ENCODE measurements around the gene NRXN3.

NRXN3 gene

DNA sequence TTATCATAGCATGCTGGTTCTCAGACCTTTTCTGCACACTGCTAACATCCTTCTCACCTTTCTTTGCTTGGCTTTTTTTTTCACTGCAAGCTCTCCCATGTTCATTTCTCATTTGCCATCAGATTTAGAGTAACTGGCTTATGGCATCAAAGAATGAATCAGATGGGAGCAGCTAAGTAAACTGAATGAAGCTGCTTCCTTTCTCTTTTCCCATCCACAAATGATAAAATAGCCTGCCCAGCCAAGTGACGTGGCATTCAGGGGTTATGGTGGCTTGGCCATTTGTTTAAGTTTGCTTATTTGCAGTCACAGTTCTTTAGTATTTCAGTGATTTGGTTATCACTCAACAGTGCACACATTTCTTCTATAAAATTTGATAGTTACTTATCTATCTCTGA lies 1332.6 kb downstream of the NRXN3 start:
- no peak overlapping the region for H3K4me3 ChIP-seq (ENCODE audit: low read length)
- no peak for DNase-seq (ENCODE audit: low read depth, low spot score)

DNA sequence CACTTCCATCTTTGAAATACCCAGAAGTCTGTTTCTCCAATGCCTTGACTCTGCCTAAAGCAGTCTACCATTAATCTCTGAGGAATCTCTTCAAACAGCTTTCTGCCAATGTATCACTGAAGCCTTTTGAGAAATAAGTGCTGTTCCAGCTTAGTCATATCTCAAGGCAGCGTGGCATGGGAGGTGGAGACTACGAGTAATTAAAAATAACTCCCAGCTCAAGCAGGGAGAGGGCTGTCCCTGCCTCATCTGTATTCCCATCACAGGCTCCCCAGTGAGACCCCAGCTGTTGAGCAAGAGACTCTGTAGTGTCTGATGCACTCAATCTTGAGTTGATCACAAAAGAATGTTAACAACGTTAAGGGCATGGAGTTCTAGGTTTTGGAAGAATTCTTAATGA lies 1340.5 kb downstream of the NRXN3 start:
- H3K4me3 ChIP-seq (ENCODE audit: low read length) = no peak overlapping the region
- DNase-seq (ENCODE audit: low read depth, low spot score) = no peak

DNA sequence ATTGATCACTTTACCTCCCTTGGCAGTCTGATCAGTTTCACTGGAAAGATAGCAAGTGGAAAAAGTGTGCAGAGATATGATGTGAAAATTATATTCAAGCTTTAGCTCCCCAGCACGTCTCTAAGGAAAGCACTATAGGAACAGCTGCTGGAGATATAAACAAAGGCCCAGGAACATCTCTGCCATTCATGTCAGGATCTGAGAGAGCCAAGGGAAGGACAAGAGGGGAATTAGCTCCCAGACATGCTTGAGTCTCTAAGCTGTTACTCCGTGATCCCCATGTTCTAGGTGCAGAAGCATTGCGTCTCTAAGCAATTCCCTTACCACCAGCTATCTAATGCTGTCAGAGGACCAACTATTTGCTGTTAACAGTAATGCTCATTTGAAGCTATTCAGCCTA lies 1341.0 kb downstream of the NRXN3 start:
- no peak for DNase-seq (ENCODE audit: low read depth, low spot score)
- H3K4me3 ChIP-seq (ENCODE audit: low read length) = no peak overlapping the region

DNA sequence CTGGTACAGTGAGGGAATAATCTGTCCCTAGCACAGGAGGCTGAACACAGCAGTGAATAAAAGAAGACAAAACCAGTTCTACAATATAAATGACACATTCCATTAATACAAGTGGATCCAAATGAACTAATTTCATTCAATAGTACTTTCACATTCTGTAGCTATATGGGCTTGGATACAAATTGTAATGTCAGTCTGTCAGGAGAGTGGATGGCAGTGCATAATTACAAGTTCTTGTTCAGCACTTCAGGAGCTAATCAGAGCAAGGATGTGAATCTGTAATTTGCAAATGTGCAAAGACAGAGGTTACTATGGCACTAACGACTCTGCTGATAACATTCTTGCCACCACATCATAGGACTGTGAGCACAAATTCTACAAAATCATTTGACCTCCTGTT lies 1343.3 kb downstream of the NRXN3 start:
- H3K4me3 ChIP-seq (ENCODE audit: low read length) = no peak overlapping the region
- no peak for DNase-seq (ENCODE audit: low read depth, low spot score)

DNA sequence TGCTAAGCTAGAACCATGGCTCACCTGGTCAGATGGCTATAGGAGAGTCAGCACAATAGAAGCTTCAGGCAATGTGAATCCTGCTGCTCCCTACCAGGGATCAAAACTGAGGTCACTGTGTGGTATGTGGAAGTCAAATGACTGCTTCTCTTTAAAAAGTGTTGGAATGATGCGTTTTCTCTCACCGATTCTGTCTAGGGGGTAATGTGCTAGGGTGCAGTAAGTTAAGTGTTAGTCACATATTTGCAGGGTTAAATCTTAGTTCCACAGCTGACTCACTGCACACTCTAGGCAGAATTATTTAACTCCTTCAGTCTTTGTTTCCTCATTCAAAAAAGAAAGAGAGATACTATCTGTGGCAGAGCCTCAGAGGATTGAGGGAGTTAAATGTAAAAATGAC lies 1344.5 kb downstream of the NRXN3 start:
- no peak for DNase-seq (ENCODE audit: low read depth, low spot score)
- H3K4me3 ChIP-seq (ENCODE audit: low read length) = no peak overlapping the region

DNA sequence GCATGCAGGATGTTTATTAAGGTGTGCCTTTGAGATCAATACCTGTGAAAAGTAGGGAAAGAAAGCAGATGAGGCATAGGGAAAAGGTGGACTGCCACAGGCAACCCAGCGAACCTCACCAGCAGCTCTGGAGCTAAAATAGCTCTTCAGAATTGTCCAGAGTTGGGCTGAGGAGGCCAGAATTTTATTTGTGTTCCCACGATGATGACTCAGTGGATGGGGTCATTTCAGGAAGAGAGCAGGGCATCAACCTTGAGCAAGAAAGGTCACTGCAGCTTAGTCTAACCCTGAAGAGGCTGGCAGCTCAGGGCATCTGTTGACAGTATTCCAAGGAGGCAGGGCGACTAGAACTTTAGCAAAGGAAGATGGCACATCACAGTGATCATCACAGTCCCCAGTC lies 1345.0 kb downstream of the NRXN3 start:
- DNase-seq (ENCODE audit: low read depth, low spot score) = no peak
- H3K4me3 ChIP-seq (ENCODE audit: low read length) = no peak overlapping the region

DNA sequence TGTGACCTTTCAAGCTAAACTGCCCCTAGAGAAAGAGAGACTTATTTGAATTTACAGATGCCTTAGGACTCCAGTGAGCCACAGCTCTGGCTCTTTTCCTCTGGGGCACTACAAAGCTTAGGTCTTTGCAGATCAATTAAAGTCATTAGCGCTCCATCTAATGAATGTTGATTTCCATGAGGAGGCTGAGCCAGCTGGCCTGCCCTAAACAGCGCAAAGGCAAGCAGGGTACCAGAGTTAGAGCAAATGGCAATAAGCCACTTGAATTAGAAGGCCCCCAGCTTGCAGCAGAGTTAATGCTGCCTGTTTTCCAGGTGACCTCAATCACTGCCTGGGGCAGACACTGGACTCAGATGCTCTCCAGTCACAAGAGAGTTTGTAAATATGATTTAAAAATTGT lies 1345.8 kb downstream of the NRXN3 start:
- DNase-seq (ENCODE audit: low read depth, low spot score) = no peak
- no peak overlapping the region for H3K4me3 ChIP-seq (ENCODE audit: low read length)

DNA sequence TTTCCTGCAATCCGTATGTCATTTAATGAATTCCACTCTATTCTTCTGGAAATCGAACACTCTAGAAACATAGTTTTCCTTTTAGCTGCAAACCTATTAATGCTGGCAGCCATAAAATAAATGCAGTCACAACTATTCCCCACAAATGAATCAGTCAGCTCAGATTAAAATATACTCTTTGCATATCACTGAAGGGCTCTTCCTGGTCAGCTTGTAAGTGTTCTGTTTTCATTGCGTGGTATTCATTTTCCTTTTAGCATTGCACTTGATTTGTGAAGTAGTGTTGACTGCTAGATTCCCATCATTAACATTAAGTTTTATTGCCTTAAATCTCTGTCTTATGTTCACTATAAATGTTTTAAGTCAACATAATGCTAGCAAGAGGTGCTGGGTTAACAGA lies 1355.2 kb downstream of the NRXN3 start:
- no peak for DNase-seq (ENCODE audit: low read depth, low spot score)
- H3K4me3 ChIP-seq (ENCODE audit: low read length) = no peak overlapping the region

DNA sequence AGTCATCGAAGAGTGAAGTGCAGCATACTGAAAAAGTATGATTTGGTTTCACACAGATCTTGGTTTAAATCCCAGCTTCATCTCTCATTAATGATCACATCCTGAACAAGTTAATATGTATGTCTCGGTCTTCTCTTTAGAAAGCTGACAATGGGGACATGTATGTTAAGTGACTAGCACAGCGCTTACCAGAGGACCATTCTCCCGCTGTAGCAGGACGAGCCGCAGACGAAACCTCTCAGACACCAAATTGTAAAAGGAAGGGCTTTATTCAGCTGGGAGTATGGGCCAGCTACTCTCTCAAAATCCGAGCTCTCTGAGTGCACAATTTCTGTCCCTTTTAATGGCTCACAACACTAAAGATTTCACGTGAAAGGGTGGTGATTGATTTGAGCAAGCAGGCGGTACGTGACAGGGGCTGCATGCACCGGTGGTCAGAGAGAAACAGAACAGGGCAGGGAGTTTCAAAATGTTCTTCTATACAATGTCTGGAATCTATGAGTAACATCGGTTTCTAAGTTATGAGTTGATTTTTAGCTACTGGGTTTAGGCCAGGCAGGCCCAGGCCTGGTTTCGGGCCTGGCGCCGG lies 1358.7 kb downstream of the NRXN3 start:
- no peak for DNase-seq (ENCODE audit: low read depth, low spot score)
- no peak overlapping the region for H3K4me3 ChIP-seq (ENCODE audit: low read length)

DNA sequence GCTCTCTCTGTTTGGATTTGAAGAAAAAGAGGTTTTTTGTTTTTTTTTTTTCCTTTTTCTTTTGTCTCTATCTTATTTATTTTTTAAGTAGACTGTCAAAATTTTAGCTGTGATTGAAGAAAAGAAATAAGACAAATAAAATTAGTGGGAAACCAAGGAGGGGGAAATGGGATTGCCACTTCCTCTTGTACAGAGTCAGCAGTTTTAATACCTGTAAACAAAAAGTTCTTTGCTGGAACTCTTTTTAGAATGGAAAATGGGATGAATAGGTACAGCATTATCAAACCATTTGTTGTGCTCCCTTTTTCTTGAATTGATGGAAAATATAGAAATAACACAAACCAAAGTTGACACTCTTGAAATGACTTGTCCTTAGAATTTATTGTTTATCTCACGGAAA lies 1360.4 kb downstream of the NRXN3 start:
- DNase-seq (ENCODE audit: low read depth, low spot score) = no peak
- H3K4me3 ChIP-seq (ENCODE audit: low read length) = no peak overlapping the region

DNA sequence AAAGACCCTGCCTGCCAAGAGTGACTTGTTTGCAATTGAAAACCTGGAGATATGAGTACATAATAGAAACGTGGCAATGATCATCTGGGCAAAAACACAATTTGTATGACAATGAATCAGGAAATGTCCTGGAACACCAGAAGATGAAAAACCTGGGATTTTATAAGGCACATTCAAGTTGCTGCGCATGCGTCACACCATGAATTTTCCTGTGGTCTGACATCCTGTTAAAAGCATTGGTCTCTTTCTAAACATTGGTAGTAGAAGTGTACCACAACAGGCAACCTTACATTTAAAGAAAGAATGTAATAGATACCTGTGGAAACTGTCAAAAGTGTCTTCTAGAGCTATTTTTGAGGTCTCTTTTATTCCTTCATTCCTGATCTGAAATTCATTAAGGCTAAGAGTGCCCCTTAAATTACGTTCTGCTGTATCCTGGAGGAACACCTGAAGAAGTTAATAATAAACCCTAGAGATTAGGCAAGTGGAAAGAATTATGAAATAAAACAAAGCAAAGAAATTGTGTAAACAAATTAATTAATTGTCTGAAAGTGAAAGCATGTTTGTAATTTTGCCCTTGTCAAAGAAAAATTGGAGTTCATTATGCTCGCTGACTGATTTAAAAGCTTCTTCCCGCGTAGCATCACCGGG lies 1364.7 kb downstream of the NRXN3 start:
- no peak for DNase-seq (ENCODE audit: low read depth, low spot score)

DNA sequence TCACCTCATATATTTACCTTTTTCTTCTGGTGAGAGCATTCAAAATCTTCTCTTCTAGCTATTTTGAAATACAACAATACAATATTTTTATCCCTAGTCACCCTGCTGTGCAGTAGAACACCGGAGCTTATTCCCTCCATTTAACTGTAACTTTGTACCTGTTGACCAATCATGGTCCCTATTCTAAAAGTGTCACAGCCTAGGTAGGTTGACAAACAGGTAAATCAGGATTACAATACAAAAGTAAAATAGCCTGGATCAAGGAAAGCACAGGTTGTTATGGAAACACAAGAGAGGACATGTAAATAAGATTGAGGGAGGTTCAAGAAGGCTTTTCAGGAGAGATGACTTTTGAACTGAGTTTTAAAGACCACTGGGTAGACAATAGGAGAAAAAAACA lies 1370.2 kb downstream of the NRXN3 start:
- H3K4me3 ChIP-seq (ENCODE audit: low read length) = no peak overlapping the region
- DNase-seq (ENCODE audit: low read depth, low spot score) = no peak

More for the DNA sequence above, 1364.7 kb downstream of the NRXN3 start:
- no peak overlapping the region for H3K4me3 ChIP-seq (ENCODE audit: low read length)

DNA sequence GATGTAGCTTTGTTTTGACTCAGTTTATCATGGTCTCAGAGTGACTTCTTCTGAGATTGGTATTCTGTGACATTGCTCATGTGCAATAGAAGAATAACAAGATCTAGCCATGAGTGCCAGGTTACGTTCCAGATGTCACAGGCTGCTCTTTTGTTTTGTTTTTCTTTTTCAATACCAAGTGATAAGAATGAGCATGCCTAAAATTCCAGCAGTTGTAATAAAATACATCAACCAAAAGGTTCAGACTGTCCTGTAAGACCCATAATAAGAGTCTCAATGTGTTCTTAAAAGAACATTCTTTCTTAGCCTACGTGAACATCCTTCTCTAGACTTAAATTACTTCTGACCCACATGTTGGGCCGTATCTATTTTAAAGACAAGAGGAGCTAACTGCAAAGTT lies 1371.9 kb downstream of the NRXN3 start:
- DNase-seq (ENCODE audit: low read depth, low spot score) = no peak
- H3K4me3 ChIP-seq (ENCODE audit: low read length) = no peak overlapping the region

DNA sequence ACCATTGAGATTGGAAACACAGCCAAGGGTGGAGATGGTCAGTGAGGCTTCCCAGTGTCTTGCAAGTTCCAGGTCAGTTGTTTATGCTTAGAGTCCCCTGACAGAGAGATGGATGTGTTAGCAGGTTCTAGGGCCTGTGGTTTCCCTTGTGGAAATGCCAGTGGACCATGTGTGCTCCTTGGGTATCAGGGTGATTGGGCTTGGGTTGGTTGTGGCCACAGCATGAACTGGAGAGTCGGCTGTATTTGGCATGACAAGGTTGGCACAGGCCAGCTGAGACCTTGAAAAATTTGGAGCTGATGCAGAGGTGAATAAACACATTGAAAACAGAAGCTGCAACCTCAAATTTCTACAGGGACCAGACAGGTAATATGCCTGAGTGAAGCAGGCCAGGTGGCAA lies 1373.2 kb downstream of the NRXN3 start:
- DNase-seq (ENCODE audit: low read depth, low spot score) = no peak
- no peak overlapping the region for H3K4me3 ChIP-seq (ENCODE audit: low read length)

DNA sequence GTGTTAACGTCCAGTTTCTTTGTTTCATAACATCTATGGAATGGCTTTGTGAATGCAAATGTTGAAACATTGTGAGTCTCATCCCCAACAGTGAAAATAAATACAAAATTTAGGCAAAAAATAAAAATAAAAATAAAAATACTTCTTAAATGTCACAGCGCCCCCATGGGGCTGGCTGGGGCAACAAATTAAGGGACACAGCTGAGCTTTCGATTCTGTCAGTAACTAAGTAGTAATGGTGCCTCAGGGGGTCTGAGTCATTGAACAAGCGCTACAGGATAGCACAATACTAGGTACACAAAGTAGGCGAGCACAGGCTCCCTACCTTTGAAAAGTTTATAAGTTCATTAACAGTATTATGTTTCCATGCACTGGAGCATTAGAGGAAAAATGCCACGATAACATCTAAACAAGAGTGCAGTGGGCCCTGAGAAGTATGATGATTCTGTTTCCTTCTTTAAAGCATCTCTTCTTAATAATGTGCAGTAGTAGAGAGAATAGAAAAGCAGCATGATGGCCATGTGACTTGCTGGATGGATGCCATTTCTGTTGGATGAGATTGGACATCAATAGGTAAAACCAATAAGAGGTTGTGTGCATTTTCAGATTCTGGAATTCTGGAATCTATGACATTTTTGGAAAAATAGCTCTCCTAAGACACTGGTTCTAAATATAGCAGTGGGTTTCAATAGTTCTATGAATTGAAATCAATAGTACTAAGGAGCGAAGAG lies 1374.0 kb downstream of the NRXN3 start:
- no peak overlapping the region for H3K4me3 ChIP-seq (ENCODE audit: low read length)
- no peak for DNase-seq (ENCODE audit: low read depth, low spot score)

DNA sequence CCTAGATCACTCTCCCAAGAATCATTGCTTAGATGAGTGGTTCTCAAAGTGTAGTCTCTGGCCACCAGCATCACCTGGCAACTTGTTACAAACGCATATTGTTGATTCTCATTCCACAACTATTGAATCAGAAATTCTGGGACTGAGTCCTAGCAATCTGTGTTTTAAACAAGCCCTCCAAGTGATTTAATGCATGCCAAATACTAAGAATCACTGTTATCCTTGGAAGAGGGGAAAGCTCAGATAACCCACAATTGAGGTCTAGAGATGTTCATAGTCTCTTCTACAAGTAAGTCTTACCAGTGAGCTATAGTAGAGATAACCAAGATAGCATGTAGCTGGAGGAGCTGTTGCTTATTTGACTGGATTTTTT lies 1374.5 kb downstream of the NRXN3 start:
- DNase-seq (ENCODE audit: low read depth, low spot score) = no peak
- no peak overlapping the region for H3K4me3 ChIP-seq (ENCODE audit: low read length)

DNA sequence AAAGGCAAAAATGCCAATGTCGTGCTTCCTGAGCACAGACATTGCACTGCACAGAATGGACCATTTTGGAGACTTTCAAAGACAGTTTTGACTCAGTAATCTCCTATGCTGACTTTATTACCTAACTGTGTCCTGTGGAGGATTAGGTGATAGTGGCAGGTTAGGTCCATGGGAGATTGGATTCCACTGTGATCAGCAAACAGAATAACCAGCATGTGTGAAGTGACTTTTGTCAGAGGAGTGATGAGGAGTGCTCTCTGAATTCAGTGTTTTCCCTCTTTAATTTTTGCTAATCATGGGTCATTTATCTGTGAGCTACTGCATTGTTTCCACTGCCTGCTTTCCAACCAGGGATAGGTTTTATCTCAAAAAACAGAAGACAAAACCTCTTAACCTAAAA lies 1378.7 kb downstream of the NRXN3 start:
- no peak overlapping the region for H3K4me3 ChIP-seq (ENCODE audit: low read length)
- DNase-seq (ENCODE audit: low read depth, low spot score) = no peak

DNA sequence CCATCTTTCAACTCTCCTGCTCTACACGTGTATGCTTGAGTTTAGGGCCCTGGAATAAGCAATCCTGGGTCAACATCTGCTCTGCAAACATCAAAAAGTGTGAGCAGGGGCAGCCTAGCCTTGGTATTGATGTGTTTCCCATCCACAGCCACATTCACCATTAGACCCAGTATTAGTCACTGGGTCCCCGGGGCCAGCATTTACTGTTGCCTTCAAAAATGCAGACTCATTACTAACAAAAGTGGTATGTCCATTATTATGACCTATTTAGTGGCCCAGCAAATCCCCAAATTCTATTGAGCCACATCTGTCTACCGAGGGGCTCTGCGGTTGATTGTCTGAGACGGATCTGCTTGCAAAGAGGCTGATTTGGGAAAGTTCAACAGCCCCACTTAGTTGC lies 1379.3 kb downstream of the NRXN3 start:
- no peak overlapping the region for H3K4me3 ChIP-seq (ENCODE audit: low read length)
- DNase-seq (ENCODE audit: low read depth, low spot score) = no peak

DNA sequence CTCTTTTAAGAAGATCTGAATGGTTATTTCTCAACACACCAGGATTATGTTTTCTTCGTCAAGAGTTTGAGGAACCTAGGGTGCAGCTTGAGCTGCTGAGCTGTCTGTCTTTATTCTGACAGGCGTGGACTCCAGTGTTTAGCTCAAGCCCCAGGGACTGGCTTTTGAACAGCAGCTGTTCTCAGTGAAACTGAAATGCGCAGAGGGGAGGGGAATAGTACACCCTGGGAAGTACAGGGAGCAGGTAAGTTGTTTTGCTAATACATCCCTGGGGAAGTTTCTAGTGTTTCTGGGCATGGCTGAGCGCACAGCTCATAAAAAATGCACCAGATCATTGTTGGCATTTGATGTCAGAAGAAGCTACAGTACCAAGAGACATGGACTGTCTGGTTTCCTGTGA lies 1381.3 kb downstream of the NRXN3 start:
- H3K4me3 ChIP-seq (ENCODE audit: low read length) = no peak overlapping the region
- no peak for DNase-seq (ENCODE audit: low read depth, low spot score)

DNA sequence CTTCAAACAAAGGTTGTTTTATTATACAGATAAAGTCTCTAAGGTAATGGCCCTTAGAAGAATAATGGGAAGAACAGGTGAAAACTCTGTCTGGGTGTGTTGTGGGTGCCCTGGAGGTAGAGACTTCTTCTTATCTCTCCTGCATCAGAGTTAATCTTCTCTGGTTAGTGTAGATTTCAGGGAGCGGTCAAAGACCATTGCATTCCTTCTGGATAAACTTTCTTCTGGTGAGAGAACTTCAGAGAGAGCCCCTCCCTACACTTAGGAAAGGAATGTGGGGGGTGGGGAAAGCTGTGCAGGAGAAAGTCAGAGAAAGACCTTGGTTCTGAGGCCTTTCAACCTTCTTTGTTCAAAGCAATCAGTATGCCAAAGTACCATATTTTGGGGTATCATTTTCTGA lies 1382.6 kb downstream of the NRXN3 start:
- DNase-seq (ENCODE audit: low read depth, low spot score) = no peak
- H3K4me3 ChIP-seq (ENCODE audit: low read length) = no peak overlapping the region

DNA sequence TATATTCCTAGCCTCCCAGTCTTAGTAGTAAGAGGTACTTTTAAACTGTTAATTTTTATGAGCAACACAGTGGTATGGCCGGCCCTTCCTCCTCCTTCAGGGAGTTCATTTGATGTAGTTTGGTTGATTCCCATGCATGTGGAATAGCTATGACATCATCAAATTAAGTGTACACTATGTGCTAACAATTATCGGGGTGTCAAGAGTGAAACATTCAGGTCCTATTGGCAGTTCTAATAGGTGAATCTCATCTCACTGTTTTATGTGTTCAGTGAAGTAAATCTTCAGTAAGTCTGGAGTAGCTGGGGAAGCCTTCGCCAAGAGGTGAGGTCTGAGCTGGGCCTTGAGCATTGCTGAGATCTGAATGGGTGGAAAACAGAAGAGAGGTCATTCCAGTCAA lies 1384.6 kb downstream of the NRXN3 start:
- no peak overlapping the region for H3K4me3 ChIP-seq (ENCODE audit: low read length)

More for the DNA sequence above, 1384.6 kb downstream of the NRXN3 start:
- no peak for DNase-seq (ENCODE audit: low read depth, low spot score)
